ENCODE measurements around the gene PPP1R7.

The PPP1R7 gene

DNA sequence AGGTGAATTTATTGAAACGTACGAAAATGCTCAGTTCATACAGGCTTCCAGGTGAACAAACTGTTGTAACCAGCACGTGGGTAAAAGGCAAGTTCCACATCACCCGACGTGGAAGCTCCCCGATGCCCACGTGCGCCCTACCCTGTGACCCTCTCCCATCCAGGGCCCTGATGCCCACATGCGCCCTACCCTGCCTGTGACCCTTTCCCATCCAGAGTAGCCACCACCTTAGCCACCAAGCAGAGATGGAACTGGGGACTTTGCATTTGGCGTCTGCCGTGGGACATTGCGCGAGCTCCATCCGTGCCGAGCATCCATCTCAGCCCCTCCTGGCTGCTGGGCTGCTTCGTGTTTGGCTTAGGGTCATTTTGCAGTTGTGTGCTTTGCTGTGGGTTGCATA lies 75.7 kb downstream of the PPP1R7 start:
- Histone ChIP-seq H3K27ac (ENCODE audit: low read depth, low read length) (no peak overlapping the region), H3K4me3 (ENCODE audit: low read depth, low read length) (no peak overlapping the region)

DNA sequence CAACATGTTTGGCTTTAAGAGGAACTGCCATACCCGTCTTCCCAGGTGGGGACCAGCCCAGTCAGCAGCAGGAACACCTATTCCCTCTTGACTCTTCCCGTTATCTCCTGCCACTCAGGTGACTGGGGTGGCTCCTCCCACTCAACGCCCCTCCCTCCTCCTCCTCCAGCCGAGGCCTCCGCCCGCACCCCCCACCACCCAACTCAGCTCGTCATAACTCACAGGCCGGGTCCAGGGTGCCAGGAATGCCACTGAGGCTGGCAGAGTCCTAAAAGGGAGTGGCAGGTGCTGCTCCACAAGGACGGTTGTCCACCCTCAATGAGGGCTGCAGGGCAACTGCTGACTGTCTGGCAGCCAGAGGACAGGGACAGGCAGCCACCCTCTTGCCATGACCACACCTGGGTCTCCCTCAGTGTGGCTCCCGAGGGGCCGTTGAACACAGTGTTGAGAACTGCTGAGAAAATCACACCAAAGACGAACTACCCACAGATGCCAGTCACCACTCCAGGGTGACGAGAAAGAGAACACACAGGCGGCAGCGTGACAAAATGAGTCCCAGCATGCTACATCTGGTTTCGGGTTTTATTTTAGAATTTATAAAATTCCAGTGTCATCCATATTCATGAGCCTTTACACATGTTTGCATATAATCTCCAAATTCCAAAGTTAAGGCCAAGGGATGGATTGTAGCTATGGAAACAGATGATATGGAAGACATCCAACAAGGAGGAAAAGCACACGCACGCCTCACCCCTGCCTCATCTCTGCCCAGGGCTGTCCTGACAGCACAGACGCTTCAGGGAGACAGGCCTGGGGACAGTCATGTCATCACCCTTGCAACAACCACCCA lies 76.7 kb downstream of the PPP1R7 start:
- H3K27me3 ChIP-seq (ENCODE audit: control insufficient read depth, insufficient read depth, low read length) = no peaks in the 10 kb centered on the region

More for the DNA sequence above, 75.7 kb downstream of the PPP1R7 start:
- H3K27me3 ChIP-seq (ENCODE audit: control insufficient read depth, insufficient read depth, low read length) = no peaks in the 10 kb centered on the region
- H3K4me1 ChIP-seq (ENCODE audit: control insufficient read depth, insufficient read depth, low read length) = peaks cover 11% of the 10 kb centered on the region; the same call in 1 of the 2 replicates
- no peaks in the 10 kb centered on the region for H3K9me3 ChIP-seq (ENCODE audit: control insufficient read depth, insufficient read depth, low read depth, low read length)
- H3K36me3 ChIP-seq (ENCODE audit: control insufficient read depth, insufficient read depth, low read length) = peaks cover 64% of the 10 kb centered on the region
- no peak overlapping the region for H3K9ac ChIP-seq (ENCODE audit: low read length)

DNA sequence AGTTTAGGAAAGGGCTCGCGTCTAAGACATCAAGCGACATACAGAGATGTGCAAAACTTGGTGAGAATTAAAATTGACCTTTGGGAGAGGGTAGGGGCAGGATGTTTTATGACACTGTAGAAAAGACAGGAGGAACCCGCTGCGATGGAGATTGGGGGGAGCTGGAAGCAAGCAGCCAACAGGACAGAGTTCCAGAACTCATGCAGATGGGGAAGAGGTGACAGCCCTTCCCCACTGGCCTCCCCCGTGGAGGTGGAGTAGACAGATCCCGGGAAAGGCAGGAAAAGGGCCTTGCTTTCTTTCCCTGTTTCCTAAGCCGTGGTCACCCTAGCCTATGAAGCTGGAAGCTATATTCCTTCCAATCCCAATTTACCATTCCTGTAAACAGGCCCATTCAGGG lies 77.3 kb downstream of the PPP1R7 start:
- Histone ChIP-seq H3K27me3 (ENCODE audit: control insufficient read depth, insufficient read depth, low read length) (no peaks in the 10 kb centered on the region), H3K9ac (ENCODE audit: low read length) (no peak overlapping the region), H3K27ac (ENCODE audit: low read depth, low read length) (0 out of 2 replicates have a peak overlapping the region, but pooled peaks have one; percentile 49), H3K4me1 (ENCODE audit: control insufficient read depth, insufficient read depth, low read length) (peaks cover 11% of the 10 kb centered on the region; the same call in 1 of the 2 replicates), H3K36me3 (ENCODE audit: control insufficient read depth, insufficient read depth, low read length) (peaks cover 77% of the 10 kb centered on the region), H3K4me3 (ENCODE audit: low read depth, low read length) (no peak overlapping the region), H3K9me3 (ENCODE audit: control insufficient read depth, insufficient read depth, low read depth, low read length) (no peaks in the 10 kb centered on the region)

More for the DNA sequence above, 76.7 kb downstream of the PPP1R7 start:
- no peaks in the 10 kb centered on the region for H3K9me3 ChIP-seq (ENCODE audit: control insufficient read depth, insufficient read depth, low read depth, low read length)
- peaks cover 11% of the 10 kb centered on the region; the same call in 1 of the 2 replicates for H3K4me1 ChIP-seq (ENCODE audit: control insufficient read depth, insufficient read depth, low read length)
- no peak overlapping the region for H3K9ac ChIP-seq (ENCODE audit: low read length)
- H3K27ac ChIP-seq (ENCODE audit: low read depth, low read length) = no peak overlapping the region
- H3K36me3 ChIP-seq (ENCODE audit: control insufficient read depth, insufficient read depth, low read length) = peaks cover 72% of the 10 kb centered on the region
- no peak overlapping the region for H3K4me3 ChIP-seq (ENCODE audit: low read depth, low read length)

DNA sequence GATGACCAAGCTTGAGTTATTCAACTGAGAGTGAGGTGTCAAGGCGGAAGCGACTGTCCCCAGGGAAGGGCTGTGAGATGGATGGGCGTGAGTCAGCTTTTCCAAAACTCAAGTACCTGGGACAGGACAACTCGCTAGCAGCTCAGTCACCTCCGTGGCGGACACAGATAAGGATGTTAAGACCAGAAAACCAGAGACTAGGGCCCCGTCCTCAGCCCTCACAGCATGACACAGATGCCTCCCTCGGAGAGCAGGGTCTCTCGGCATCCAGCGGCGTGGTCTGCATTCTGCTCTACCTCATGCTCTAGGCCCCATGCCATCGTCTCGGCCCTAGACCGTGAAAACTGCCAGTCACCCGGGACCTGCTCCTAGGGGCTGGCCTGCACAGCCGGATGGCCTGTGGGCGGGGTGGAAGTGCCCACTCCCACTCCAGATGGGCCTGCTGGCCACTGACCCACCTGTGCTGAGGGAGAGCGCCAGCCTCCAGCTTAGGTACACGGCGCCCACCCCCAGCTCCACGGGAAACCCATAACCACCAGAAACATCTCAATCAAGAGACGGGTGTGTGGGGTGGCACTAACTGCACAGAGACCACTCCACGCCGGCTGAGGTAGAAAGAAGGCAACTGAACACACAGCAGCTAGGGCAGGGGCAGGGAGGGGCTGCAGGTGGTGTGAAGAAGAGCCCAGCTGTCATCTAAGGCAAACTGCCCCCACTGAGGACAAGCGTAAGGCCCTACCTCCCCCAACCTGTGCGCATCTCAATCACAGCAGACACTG lies 78.0 kb downstream of the PPP1R7 start:
- H3K27me3 ChIP-seq (ENCODE audit: control insufficient read depth, insufficient read depth, low read length) = no peaks in the 10 kb centered on the region
- no peak overlapping the region for H3K4me3 ChIP-seq (ENCODE audit: low read depth, low read length)
- H3K9ac ChIP-seq (ENCODE audit: low read length) = no peak overlapping the region
- H3K36me3 ChIP-seq (ENCODE audit: control insufficient read depth, insufficient read depth, low read length) = peaks cover 78% of the 10 kb centered on the region
- H3K4me1 ChIP-seq (ENCODE audit: control insufficient read depth, insufficient read depth, low read length) = peaks cover 11% of the 10 kb centered on the region; the same call in 1 of the 2 replicates
- H3K9me3 ChIP-seq (ENCODE audit: control insufficient read depth, insufficient read depth, low read depth, low read length) = no peaks in the 10 kb centered on the region
- no peak overlapping the region for H3K27ac ChIP-seq (ENCODE audit: low read depth, low read length)

DNA sequence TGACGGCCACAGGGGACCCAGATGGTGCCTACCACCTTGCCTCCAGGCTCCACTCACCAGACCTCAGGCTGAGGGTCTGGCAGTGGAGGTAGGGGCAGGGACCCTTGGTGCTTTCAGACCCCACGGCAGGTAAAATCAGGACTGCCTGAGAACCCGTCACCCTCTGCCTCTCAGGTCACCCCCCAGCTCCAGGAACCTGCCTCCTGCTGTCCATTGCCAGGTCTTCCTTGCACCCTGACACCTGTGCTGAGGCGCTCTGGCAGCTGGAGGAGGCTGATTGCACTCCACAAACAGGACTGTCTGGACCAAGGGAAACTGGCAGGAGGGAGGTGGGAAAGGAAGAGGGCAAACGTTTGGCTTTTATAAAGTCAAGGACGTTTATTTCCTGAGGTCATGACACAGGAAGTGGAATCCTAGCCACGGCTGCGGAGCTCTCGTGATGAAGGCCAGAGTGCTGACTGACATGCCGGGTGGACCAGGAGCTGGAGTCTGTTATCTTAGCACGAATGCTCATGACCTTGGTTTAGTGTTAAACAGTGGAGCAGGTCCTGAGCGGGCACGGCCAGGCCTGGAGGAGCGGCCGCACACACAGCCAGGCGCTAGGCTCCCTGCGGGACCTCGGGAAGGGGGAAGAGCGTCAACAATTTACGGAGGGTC lies 78.7 kb downstream of the PPP1R7 start:
- Histone ChIP-seq H3K4me3 (ENCODE audit: low read depth, low read length) (no peak overlapping the region), H3K4me1 (ENCODE audit: control insufficient read depth, insufficient read depth, low read length) (peaks cover 4% of the 10 kb centered on the region; the same call in 1 of the 2 replicates), H3K27ac (ENCODE audit: low read depth, low read length) (no peak overlapping the region), H3K27me3 (ENCODE audit: control insufficient read depth, insufficient read depth, low read length) (no peaks in the 10 kb centered on the region), H3K36me3 (ENCODE audit: control insufficient read depth, insufficient read depth, low read length) (peaks cover 84% of the 10 kb centered on the region), H3K9ac (ENCODE audit: low read length) (no peak overlapping the region), H3K9me3 (ENCODE audit: control insufficient read depth, insufficient read depth, low read depth, low read length) (no peaks in the 10 kb centered on the region)

DNA sequence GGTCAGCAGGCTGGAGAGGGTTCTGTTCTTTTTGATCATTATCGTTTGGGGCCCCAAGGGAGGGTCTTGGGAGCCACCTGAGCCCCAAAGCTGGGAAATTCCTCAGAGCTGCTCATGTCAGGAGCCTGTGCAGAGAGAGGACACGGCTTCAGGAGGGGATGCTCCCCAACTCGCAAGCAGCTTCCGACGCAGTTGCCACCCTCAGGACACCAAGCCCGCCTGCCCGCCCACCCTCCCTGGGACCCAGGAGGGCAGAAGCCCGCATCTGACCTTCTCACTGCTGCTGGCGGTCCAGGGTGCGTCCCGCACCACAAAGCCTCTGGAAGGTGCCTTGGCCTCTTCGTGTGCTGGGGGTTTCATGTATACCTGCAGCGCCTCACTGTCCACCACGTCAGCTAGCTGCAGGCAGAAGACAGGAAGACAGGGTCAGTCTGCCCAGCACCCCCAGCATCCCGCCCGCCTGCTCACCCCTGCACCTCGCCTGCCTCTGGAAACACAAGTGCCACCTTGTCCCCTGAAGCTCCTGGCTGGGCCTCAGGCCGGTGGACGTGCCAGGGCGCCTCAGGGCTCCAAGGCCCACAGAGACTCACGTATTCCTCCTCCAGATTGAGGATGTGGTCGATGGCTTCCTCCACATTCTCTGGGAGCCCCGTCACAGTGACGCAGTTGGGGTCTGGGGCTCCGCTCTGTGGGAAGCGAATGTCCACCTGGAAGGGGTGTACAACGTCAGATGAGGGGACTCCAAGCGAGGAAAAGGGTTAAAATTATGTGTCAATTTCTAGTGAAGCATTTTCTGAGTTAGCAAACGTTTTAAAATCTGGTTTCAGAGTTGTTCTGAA lies 79.5 kb downstream of the PPP1R7 start:
- peaks cover 92% of the 10 kb centered on the region for H3K36me3 ChIP-seq (ENCODE audit: control insufficient read depth, insufficient read depth, low read length)
- H3K4me1 ChIP-seq (ENCODE audit: control insufficient read depth, insufficient read depth, low read length) = no peaks in the 10 kb centered on the region
- no peak overlapping the region for H3K27ac ChIP-seq (ENCODE audit: low read depth, low read length)
- H3K9ac ChIP-seq (ENCODE audit: low read length) = no peak overlapping the region
- no peak overlapping the region for H3K4me3 ChIP-seq (ENCODE audit: low read depth, low read length)
- H3K27me3 ChIP-seq (ENCODE audit: control insufficient read depth, insufficient read depth, low read length) = no peaks in the 10 kb centered on the region
- H3K9me3 ChIP-seq (ENCODE audit: control insufficient read depth, insufficient read depth, low read depth, low read length) = no peaks in the 10 kb centered on the region

DNA sequence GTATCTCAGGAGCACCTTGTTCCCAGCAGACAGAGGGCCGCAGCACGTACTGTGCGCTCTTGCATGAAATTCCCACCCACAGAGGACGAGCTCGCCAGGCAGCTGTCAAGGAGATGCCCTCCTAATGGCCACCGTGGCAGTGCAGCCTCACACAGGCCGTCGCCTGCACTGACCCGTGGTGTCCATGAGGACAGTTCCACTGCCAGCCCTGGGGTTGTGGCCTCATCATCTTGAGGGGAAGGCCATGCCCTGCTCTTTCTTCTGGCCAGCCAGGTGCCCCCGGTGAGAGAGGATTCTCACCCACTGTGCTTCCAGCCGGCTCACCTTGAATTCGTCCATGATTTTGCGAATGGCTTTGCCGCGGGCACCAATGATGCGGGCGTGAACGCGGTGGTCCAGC lies 80.2 kb downstream of the PPP1R7 start:
- peaks cover 94% of the 10 kb centered on the region for H3K36me3 ChIP-seq (ENCODE audit: control insufficient read depth, insufficient read depth, low read length)
- H3K27me3 ChIP-seq (ENCODE audit: control insufficient read depth, insufficient read depth, low read length) = no peaks in the 10 kb centered on the region
- no peaks in the 10 kb centered on the region for H3K9me3 ChIP-seq (ENCODE audit: control insufficient read depth, insufficient read depth, low read depth, low read length)

DNA sequence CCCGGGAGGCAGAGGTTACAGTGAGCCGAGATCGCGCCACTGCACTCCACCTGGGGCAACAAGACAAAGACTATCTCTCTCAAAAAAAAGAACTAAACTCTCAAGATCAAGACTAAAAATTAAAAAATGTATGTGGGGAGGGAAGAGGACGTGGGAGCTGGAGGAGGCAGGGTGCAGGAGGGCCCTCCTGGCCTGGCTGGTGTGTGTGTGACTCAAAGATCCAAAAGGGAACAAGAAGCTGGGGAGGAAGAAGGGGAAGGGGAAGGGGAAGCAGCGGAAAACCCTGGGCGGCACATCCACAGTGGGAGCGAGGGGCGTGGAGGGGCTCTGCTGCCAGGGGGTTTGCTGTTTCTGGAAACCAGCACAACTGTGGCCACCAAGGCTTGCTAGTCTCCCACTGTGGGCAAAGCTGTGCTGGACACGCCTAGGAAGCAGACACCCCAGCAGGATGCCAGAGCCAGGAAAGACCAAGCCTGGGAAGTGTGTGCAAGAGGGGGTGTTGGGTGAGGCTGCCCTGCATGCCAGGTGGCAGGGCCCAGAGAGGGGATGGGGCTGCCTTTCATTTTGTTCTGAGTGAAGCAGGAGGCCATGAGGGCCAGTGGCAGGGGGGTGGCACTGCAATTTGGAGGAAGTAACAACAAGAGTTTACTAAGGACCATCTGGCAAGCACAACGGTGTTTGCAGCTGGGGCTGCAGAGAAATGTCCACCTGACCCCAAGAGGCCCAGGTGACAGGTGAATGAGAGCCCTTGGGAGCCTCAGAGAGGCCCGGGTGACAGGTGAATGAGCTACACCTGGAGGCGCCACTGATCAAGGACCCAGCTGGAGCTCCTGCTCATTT lies 82.7 kb downstream of the PPP1R7 start:
- no peaks in the 10 kb centered on the region for H3K9me3 ChIP-seq (ENCODE audit: control insufficient read depth, insufficient read depth, low read depth, low read length)
- no peaks in the 10 kb centered on the region for H3K27me3 ChIP-seq (ENCODE audit: control insufficient read depth, insufficient read depth, low read length)
- no peak overlapping the region for H3K4me3 ChIP-seq (ENCODE audit: low read depth, low read length)
- H3K27ac ChIP-seq (ENCODE audit: low read depth, low read length) = no peak overlapping the region
- peaks cover 97% of the 10 kb centered on the region for H3K36me3 ChIP-seq (ENCODE audit: control insufficient read depth, insufficient read depth, low read length)
- no peak overlapping the region for H3K9ac ChIP-seq (ENCODE audit: low read length)
- no peaks in the 10 kb centered on the region; the same call in 1 of the 2 replicates for H3K4me1 ChIP-seq (ENCODE audit: control insufficient read depth, insufficient read depth, low read length)

More for the DNA sequence above, 80.2 kb downstream of the PPP1R7 start:
- H3K9ac ChIP-seq (ENCODE audit: low read length) = no peak overlapping the region
- H3K4me3 ChIP-seq (ENCODE audit: low read depth, low read length) = no peak overlapping the region
- H3K27ac ChIP-seq (ENCODE audit: low read depth, low read length) = no peak overlapping the region
- no peaks in the 10 kb centered on the region for H3K4me1 ChIP-seq (ENCODE audit: control insufficient read depth, insufficient read depth, low read length)

All from HUES6 (cell line).